GM19351 (cell line): ENCODE data around the gene HS3ST5.

Experiments
- ATAC-seq: cut with Tn5 transposase; IDR thresholded peaks from one replicate; pipeline ENCODE4 v1.9.1; 2021; ENCODE audit warnings: mild to moderate bottlenecking, moderate library complexity; ENCODE audit not compliant: unreplicated experiment

Gene HS3ST5, protein sequence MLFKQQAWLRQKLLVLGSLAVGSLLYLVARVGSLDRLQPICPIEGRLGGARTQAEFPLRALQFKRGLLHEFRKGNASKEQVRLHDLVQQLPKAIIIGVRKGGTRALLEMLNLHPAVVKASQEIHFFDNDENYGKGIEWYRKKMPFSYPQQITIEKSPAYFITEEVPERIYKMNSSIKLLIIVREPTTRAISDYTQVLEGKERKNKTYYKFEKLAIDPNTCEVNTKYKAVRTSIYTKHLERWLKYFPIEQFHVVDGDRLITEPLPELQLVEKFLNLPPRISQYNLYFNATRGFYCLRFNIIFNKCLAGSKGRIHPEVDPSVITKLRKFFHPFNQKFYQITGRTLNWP

DNA sequence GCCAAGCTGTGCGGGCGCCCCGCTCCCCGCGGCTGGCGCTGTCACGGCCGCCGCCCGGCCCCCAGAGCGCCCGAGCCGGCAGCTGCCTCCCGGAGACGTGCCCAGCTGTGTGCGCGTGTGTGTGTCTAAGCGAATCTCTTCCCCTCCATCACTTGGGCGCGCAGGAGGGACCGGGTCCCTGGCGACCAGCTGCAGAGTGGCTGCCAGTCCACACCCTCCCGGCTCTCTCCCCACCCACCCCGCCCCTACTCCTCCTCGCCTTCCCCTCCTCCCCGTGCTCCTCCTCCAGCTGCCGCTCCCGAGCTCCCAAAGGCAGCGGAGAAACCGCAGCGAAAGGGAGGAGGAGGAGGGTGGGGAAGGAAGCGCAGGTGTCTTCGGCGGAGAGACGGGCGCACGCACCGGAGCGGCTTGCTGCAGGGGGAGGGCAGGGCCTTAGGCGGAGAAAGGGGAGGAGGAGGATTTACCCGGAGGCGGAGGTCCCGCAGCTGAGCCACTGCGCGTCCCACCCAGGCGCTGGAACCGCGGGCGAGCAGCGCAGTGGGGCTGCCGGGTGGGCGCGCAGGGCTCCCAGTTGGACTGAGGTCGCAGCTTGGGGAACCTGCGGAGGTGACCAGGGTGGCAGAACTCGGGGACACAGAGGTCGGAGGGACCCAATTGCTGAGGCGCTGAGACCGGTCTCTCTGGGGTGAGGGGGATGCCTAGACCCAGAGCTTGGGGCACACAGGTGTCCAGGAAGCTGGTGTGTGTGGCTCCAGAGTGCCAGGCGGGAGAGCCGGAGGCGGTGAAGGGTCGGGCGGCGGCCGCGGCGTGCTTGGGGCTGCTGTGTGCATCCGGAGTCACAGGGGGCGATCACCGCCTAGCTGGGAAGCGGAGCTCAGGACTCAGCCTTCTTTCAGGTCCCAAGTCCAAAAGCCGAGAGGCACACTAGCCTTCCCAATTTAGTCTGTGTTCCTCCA lies at the start of gene HS3ST5:
HS3ST5 (minus strand) TSS at position 198 of the 956 bp plus-strand sequence. CDS start 280,178 bp downstream, outside the sequence.
- peak; percentile 54 for ATAC-seq

DNA sequence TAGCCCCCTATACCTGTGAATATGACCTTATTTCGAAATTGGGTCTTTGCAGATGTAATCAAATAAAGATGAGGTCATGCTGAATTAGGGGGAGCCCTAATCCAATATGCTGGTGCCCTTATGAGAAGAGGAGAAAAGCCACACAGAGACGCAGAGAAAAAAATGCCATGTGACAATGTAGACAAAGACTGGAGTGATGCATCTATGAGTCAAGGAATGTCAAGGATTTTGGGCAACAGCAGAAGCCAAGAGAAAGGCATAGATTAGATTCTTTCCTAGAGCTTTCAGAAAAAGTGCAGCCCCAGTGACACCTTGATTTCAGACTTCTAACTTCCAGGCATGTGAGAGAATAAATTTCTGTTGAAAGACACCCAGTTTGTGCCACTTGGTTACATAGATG lies 47.4 kb upstream of the HS3ST5 start:
- ATAC-seq, result no peak

- no peak for ATAC-seq
These were observed 46.3 kb upstream of the HS3ST5 start for GRCh38 chr6:114389111-114389510.

- ATAC-seq, result no peak
These were observed 39.6 kb upstream of the HS3ST5 start for GRCh38 chr6:114382406-114382805.

- ATAC-seq, result no peak
These were observed 35.1 kb upstream of the HS3ST5 start for GRCh38 chr6:114377881-114378280.

DNA sequence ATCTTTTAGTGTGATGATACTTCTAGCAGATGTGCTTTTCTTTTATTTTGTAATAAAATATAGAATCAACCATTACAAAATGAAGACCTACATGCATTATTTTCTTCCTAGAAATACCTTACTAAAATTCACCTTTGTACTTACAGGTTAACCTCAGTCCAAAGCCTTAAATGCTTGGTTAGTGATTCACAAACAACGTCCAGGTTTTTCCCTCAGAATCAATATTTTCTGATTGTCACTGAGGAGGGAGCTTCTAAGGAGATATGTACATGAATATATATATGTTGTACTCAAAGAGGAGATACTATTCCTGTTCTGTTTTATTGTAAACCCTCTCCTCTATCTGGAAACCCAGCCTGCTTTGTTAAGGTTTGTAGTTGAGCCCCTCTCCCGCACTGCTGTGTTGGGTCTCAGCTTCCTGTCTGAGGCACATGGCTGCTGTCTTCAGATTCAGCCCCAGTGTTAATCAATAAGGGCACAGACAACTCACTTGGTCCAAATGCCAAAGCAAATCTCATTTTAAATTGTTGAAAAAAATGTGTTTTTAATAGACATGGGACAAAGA lies 33.9 kb upstream of the HS3ST5 start:
- no peak for ATAC-seq

- no peak for ATAC-seq
These were observed 32.8 kb upstream of the HS3ST5 start for GRCh38 chr6:114375541-114376192.

DNA sequence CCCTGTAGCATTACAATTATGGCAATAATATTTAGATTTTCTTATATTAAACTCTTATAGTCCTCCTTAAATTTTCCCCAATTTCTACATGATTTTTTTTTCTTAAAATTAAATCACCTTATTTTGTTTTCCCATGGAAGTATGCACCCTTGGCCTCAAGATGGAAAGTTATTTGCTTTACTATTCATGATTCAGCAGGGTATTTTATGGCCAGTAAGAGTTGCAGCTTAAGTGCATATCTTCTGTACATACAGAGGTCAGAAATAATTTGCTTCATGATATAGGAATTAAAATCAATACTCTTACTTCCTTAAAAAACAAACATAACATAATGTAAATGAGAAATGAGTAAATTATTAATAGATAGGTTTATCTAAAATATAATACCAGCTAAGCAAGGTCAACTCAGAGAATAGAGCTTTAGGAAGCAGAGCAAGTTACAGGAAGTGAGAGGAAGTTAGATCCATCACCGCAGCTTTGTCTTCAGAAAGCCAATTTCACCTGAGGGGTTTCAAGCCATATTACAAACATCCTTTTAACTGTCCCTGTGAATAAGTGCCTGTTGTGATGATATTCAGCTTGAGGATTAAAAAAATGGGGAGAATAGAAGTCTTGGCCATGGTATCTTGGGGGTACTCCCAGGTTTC lies 24.6 kb upstream of the HS3ST5 start:
- ATAC-seq, result no peak

DNA sequence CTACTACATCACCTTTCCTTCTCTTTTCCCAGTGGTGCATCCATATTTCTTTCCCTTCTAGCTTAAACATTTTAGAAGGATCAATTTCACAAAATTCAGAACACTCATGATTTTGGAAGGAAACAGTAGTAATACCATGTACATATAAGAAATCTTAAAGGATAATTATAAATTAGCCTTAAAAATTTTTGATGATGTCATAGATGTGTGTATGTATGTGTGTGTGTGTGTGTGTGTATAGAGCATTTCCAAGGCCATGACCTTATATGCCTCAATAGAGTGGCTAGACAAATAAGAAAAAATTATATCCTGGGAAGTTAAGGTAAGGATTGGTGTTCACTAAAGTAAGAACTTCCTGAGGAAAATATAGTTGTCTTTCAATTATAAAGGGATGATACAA lies 24.1 kb upstream of the HS3ST5 start:
- ATAC-seq, result no peak

DNA sequence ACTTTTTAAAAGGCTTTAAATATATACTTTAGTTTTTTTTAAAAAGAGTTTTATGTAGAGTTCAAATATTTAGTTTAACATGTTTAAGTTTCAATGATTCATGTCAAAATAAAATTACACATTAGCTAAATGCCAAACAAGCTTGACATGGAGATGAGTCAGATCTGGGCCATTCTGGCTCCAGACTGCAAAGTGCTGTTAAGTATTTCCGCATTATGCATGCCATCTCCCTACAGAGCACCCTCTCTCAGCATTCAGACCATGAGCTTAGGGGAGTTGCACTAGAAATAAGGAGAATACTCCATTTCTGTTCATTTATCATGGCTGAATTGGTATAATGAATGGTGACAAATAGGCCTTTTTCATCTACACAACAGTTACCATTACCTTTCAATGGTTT lies 21.5 kb upstream of the HS3ST5 start:
- ATAC-seq, result no peak

GRCh38 chr6:114362957-114363356 lies 20.1 kb upstream of the HS3ST5 start:
- no peak for ATAC-seq

DNA sequence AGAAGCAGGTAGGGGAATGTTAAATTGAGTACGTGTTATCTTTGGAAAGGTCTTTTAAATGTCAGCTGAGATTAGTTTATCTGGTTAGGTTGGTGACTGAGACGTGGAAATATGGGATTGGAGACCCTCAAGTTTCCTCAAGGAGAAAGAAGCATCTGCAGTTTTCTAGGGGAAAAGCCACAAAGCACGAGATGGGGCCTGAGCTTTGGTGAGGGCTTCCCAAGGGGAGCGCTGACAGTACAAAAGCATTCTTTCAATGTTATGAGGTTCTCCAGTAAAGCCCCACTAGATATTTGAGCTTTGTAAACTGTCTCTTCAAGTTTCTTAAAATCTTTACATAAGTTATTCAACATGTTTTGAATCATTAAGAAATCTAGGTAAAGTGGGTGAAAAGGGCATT lies 19.6 kb upstream of the HS3ST5 start:
- ATAC-seq, result no peak

DNA sequence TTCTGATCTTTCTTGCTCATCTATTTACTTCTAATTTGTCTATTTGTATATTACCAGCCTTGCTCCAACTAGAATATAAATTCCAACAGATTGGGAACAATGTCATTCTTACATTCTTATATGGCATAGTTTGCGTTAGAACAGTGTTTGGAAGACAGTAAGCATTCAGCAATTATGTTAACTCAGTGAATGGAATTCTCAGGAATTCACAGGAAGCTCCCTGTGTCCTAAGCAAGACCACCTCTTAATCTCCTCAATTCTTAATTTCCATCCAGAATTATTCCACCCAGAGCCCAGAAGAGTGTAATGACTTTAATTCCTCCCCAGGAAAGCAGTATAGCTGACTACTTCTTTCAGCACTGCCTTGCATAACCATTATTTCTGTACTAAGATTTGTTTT lies 18.2 kb upstream of the HS3ST5 start:
- no peak for ATAC-seq

GRCh38 chr6:114355300-114355699 lies 12.5 kb upstream of the HS3ST5 start:
- no peak for ATAC-seq

GRCh38 chr6:114354482-114354881 lies 11.7 kb upstream of the HS3ST5 start:
- no peak for ATAC-seq

DNA sequence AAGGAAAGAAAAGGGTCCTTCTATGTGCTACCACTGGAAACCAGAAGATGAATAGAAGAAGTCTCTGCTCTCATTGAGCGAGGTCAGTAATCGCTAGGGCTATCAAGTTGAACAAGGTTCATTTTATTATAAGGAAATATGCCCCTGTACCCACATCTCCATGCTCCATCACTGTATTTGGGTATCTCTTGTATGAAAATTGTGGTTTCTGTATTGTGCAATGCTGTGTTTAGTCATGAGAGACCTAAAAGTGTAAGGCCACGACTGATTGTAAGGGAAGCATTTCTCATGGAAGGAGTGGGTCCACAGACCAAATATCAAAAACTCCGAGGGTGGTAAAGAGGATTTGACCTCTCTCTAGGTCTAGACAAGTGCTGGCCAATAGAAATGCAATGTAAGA lies 3.6 kb upstream of the HS3ST5 start:
- ATAC-seq, result no peak

GRCh38 chr6:114344971-114345275 lies 2.1 kb upstream of the HS3ST5 start:
- no peak for ATAC-seq

- ATAC-seq, result no peak
These were observed 1.6 kb upstream of the HS3ST5 start for GRCh38 chr6:114344246-114344970.

- no peak for ATAC-seq
These were observed 940 bp upstream of the HS3ST5 start for GRCh38 chr6:114343782-114344144.
